Stimulated activated CD8-positive, alpha-beta memory T cell treated with anti-CD3 and anti-CD28 coated beads, Interleukin-2, amount 100 ng/mL, for 48 hours (primary cell): Measurements from ENCODE around the gene LITAF.

Source experiments
- DNase-seq, 2 donors: peaks; one replicate each; pipeline ENCODE4 v3.0.0-alpha.2; 2020; ENCODE audit warnings: low read depth in 2 of 2

Gene LITAF

DNA sequence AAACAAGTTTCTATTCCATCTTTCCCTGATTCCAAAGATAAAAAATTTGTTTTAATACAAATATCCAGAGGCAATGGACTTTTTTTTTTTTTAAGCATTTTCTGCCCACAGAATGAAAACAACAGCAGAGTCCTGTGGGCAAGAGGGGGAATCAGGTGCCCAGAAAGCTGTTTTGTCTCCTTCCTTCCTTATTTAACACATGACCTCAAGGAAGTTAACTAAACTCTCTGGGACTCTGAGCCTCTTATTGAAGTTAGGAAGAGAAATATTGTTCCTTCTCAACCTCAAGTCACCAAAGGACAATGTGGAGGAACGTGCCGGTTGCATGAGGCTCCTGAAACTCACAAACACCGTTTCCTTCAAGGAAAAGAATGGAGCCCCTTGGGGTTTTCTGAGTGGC is 34.9 kb downstream of the LITAF start:
- no peak for DNase-seq

DNA sequence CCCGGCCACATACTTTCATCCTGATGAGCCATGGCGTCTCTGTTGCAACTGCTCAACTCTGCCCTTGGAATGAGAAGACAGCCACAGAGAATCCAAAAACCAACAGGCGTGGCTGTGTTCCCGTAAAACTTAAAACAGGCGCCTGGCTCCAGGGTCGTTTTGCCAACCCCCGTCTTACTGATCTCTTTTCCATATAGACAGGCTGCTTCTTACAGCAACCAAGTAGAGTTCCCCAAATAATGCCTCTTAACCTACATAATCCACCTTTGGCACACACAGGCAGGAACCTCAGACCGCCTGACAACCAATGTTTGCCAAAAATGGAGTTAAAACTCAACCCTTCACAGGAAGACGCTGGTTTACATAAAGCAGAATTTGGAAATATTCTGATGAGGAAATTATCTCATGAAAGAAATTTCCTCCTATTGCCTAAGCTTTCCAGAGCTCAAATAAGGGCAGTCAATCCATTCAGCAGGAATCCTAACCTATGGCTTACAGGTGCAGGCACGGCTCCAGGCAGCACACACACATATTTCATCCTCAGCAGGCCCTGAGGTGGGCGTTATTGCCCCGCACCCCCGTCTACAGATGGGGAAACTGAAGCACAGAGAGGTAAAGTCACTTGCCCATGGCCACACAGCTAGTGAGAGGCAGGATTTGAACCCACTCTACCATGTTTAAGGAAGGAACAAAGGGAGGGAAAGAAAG is 35.8 kb downstream of the LITAF start:
- DNase-seq = no peak

DNA sequence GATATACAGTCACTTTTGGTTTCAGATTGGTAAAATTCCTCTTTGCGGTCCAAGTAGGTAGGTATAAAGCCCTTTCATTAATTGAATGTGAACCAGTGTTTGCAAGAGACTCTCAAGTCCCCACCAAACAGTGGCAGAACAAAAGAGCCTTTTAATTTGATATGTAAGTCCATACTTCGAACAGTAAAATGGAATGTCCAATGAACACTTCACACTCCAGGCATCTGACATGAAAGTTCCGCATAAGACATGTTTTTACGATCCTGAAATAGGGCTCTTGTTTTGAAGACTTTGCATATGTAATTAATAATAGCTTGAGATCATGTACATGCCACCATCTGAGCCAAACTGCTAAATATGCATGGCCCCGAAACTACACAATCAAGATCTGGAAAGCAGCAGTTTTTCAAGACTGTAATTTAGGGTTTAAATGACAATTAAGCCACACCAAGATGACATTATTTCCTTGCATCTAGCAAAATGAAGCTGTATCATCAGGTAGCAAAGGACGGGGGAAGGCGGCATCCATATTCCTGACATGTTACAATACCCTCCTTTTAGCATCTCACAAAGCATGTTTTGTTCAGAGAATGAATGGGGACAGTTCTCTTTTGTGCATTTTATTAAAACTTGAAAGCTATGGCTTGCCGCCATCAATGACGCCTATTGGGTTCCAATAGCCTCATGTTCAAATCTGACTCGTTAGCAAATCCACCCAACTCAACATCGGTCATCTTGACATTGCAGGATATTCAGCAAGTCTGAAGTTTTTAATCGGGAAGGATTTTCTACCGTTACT is 39.4 kb downstream of the LITAF start:
- DNase-seq = no peak

DNA sequence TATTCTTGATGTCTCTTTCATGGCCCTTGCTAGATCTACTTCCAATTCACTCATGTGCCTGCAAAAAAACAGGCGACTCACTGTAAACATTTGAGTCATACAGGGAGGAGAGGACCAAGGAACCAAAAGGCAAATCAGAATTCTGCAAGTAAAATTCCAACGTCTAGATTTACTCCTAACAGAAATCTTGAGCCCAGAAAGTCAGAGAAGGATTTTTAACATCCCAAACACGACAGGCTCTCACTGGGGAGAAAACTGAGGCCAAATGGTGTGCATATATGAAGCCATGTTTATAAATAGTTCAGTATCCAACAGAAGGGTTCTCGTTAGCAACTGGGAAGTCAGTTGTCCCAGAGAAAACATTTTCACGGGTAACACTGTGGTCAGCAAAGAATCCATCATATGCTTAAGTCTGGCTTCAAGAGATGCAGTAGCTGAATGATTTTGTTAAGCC is 40.1 kb downstream of the LITAF start:
- no peak for DNase-seq

DNA sequence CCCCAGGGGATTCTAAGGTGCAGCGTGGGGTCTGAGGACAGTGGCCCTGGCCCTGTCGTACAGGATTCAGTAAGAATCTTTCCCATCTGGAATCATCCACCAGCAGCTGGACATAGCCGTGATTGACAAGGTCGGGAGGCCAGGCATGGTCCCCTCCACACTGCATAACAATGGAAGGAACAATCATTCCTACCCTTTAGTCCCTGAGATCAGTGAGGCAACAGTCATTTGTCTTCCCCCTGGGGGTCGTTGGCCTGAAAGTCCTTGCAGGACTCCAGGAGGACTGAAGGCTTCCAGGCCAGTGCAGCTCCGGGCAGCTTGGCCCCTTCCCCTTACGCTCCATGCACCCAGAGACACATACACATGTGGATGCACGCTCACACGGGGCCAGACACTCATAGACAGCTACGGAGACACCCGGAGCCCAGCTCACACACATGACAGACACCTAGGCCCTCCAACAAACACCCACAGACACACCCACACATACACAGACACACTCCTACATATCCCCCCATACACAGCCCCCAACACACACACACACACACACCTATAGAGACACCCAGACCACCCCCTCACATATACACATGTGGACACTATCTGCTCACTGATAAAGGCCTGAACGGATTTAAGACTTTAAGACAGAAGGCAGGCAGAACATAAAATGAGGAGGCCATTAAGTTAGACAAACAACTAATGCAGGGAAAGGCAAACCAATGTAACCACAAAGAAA is 42.9 kb downstream of the LITAF start:
- no peak for DNase-seq

DNA sequence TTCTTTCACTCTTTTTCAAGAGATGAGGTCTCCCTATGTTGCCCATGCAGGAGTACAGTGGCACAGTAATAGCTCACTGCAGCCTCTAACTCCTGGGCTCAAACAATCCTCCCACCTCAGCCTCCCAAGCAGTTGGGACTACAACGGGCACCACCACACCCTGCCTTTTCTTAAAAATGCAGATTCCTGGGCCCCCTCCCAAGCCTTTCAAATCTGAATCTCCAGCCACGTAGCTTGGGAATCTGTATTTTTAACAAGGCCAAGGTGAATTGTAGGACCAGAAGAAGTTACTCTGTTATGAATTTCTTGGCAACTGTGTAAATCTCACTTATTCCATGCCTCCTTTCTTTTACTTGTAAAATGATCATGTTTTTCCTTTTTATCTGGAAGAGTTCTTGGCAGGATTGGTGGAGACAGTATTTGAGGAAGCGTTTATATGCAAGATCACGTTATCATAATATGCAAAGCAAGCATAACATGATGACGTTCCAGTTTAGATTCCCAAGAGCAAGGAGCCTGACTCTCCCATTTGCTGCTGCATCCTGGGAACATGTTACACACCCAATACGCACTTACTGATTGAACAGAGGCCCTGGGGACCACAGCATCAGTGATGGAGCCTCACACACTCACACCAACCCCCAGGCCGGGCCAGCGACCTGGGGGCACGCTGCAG is 44.5 kb downstream of the LITAF start:
- DNase-seq = no peak

DNA sequence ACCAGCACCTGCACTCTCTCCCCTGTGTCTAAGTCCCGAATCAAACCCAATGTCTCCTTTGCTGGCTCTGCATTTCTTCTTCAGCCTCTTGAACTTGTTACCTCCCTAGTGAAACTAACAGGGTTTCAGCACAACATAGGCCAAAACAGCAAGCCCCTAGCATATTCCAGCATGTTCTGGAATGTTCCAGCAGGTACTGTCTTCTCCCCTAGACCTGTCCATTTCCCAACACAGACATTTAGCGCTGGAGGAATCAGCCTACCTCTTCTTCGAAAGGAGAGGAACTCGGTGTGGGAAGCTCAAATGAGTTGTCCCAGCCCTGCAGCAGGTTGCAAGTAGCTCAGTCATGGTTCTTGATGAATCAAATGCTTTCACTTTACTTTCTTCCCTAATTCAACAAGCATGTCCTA is 47.1 kb downstream of the LITAF start:
- DNase-seq = no peak

DNA sequence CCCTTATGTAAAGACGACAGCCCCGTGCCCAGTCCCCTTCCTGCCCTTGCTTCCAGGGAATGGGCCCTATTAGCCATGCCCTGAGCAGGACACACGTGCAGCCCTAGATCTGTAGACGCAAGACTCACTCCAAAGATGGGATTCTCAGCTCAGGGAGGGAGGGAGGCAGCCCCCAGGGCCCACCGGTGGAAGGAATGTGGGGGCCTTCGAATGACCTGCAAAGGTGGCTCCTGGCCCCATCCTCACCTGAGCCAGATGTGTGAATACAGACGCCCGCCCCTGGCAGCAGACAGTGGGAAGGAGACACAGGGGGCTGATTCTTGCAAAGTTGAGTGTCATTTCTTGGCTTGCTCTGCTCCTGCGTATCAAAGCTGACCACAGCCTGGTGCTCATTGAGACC is 47.8 kb downstream of the LITAF start:
- no peak for DNase-seq

DNA sequence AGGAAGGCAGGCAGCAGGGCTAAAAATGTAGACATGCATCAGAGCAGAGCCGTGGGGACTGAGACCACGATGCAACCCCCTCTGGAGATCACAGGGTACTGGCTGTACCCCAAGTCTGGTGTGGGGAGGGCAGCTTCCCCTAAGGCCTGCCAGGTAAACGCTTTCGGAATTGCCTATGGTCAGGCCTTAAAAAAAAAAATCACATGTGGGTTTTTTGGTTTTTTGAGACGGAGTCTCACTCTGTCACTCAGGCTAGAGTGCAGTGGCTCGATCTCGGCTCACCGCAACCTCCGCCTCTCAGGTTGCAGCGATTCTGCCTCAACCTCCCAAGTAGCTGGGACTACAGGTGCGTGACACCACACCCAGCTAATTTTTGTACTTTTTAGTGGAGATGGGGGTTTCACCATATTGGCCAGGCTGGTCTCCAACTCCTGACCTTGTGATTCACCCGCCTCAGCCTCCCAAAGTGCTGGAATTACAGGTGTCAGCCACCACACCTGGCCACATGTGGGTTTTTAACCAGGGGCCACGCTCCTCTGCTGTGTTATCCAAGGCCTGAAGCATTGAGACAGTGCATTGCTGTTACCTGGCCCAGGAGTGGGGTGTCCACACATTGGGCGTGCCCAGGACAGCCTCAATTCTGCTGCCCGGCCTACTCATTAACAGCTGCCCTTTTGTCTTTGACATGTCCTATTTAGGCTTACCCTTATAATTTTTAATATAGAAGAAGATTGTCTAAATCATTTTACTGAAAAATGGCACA is 50.4 kb downstream of the LITAF start:
- no peak for DNase-seq

DNA sequence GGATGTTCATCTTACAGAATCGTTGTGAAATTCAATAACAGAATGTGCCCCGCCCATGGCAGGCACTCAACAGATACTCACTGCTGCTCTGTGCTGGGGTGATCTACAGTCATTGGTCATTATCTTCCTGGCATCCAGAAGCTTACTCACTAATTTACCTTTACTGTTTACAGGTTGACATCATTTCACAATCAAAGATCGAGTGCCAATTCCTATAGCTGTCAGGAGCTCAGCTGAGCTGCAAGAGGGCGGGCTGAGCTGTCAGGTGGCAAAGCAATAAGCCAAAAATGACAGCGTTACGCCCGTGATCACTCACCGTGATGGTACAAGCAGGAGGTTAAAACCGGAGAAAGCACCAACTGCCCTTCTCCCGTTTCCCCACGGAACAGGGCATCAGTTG is 51.2 kb downstream of the LITAF start:
- no peak for DNase-seq

DNA sequence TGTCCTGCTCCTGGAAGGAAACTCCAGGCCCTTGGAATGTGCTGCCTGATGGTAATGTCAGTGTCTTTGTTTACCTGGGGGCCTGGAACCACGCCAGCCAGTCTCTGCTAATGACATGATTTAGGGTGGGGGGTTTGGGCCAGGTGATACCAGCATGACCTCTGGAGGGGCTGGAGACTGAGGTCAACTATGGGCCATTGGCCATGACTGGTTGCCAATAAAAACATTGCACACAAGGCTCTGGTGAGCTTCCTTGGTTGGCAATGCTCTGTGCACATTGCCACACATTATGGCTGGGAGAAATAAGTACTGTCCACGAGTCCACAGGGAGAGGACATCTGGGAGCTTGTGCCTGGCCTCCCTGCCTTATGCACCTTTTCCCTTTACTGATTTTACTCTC is 52.5 kb downstream of the LITAF start:
- DNase-seq = no peak

DNA sequence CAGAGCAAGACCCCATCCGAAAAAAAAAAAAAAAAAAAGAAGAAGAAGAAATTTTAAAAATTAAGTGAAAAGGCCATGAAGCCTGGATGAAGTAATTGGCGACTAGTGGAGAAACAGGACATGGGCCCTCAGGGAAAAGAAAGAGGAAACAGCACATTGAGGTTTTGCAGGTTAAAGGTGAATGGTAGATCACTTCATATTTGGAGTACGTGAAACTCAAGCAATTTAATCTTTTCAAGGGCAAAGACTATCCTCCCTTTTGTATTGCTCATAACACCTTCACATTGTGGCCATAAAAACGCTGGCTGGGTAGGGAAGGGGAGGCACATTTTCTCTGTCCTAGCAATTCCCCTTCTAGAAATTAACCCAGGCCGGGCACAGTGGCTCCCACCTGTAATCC is 53.1 kb downstream of the LITAF start:
- DNase-seq = no peak

DNA sequence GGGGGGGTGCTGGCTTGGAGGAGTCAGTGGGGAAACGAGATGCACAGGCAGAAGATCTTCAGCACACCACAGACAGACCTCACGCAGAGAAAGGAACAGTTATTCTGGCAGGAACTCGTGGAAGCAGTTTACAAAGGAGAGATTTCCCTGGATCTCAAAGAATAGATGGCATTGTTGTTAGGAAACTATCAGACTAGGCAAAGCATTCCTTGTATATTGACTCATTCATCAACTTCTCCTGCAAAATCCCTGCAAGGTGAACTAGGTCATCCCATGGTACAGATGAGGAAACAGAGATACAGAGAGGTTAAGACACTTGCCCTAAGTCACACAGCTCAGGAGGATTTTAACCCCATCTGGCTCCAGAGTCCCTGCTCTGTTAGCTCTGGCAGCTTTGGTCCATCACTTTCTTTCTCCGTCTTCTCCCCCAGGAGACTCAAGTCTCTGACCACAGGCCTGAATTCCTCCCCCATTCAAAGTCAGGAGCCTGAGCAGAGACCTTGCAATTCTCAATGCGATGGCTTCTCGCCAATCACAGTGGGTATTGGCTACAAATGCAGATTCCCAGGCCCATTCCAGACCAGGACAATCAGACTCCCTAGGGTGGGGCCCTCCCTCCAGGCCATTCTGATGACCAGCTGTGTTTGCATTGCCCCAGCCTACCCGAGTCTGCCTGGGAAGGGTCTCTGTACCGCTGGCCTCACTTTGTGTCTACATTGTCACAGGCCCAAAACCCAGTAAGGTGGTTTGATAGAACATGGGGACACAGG is 56.4 kb downstream of the LITAF start:
- DNase-seq = no peak

DNA sequence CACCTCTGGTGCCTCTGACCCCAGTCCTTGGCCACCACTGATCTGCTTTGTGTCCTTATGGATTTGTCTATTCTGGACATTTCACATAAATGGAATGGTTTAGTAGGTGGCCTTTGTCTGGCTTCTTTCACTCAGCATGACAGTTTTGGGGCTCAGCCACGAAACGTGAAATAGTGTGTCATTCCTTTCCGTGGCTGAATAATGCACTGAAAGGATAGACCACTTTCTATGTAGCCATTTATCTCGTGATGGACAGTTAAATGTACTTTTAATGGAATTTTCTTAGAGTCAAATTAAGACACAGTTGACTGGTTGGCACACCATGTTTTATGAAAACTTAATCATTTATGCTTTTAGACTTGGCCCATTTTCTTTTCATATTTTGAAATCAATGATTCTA is 57.4 kb downstream of the LITAF start:
- DNase-seq = no peak

DNA sequence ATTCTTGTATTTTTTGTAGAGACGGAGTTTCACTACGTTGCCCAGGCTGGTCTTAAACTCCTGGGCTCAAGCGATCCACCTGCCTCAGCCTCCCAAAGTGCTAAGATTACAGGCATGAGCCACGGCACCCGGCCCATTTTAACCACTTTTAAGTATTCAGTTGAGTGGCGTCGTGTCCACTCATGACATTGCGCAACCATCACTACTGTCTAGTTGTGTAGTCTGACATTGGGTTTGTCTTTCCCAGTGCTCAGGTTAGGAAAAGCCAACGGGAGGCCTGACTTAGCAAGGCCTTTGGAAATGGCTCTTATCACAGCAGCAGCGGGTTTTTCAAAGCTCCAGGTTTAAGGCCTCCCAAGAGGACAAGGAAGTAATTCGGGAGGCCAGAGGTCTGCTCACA is 58.7 kb downstream of the LITAF start:
- DNase-seq = no peak

DNA sequence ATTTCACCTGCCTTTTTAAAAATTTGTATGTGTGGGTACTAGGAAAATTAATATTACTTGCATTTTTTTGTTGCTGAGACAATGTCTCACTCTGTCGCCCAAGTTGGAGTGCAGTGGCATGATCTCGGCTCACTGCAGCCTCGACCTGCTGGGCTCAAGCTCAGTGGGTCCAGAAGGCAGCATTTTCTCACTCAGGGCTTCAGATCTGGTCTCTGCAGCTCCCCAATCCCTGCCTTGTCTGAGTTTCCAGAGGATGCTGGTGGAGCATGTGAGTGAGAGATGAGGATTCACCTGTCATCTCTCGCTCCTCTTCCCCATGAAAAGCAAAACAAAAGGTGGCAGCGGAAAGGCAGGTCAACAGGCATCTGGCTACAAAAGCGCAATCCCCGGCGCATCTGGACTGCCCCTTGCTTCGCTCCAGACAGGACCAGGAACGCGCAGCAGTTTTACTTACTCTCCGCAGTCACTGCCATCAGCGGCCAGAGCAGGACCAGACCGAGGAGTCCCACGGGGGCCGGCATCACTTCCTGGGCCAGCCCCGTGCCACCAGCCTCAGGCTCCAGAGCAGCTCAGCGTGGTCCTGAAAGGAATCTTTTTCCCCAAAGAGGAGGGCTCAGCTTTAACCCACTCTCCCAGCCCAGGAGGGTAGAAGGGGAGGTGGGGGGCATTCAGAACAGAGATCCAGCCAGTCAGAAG is 59.9 kb downstream of the LITAF start:
- no peak for DNase-seq

DNA sequence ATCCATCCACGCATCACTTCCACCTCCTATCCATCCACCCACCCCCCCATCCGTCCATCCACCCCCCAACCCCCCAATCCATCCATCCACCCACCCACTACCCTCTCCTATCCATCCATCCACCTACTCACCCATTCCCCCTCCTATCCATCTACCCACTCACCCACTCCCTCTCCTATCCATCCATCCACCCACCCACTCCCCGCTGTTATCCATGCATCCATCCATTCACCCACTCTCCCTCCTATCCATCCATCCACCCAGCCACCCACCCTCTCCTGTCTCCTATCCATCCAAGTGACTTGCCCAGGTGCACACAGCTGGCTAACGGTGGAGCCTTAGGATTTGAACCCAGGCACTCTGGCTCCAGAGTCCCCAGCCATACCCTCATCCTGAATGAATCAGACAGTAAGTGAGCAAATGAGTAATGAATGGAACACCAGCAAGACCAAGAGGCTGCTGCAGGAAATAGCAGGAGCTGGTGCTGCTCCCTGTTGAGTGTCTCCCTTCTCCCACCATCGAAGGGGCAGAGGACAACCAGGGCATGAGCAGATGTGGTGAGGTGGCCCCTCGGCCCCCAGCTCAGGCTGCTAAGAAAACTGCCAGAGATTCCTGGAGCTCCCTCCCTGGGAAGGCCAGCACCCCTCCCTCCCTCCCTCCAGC is 62.5 kb downstream of the LITAF start:
- DNase-seq = no peak

DNA sequence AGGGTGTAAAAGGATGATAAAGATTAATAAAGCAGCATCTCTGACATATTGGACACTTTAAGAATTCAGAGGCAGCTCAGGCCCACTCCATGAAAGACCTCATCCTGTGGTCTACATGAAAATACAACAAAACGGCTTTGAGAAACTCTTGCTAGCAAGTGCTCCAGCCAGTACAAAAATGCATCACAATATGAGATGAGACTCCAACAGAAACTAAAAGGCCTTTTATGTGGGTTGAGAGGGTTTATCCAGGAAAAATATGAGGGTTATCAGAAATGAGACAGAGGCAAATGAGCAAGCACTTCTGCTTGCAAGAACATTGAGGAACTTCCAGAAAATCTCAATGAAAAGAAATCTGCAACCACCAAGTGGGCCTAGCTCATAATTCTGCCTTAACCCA is 65.7 kb downstream of the LITAF start:
- DNase-seq = no peak

DNA sequence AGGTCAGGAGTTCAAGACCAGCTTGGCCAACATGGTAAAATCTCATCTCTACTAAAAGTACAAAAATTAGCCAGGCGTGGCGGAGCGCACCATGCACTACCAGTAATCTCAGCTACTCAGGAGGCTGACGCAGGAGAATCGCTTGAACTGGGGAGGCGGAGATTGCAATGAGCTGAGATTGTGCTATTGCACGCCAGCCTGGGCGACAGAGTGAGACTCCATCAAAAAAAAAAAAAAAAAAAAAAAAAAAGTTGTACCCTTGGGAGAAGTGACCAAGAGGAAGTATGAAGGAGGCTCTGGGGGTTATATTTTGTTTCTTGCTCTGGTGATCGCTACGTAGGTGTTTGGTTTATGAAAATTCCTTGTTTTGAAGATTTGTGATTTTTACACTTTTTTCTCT is 66.3 kb downstream of the LITAF start:
- no peak for DNase-seq

DNA sequence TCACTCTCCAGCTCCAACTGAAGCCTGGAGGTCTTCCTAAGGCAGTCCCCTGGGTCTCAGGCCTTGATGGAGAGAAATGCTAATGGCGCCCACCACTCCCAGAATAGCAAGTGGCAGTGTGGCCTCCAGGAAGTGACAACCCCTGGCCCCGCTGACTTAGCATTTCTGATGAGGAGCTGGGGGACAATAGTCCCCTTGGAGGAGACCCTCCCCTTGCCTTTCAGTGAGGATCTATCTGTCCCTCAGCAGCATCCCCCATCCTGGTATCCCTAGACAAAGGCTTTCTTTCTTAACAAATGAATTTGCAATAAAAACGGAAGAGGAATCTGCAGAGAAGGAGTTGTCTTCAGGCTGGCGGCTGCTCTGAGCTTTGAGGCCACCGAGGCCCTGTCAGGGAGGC is 68.8 kb downstream of the LITAF start:
- no peak for DNase-seq
